ENCODE results near the gene WDFY3.
A peak's percentile ranks its signal among the peaks of the same experiment; 100 is the strongest.
"Not testable (repeated sequence)": the region's sequence is repeated elsewhere in the genome, so short reads cannot be mapped to it uniquely, and the experiment has no call there.

The WDFY3 gene

DNA sequence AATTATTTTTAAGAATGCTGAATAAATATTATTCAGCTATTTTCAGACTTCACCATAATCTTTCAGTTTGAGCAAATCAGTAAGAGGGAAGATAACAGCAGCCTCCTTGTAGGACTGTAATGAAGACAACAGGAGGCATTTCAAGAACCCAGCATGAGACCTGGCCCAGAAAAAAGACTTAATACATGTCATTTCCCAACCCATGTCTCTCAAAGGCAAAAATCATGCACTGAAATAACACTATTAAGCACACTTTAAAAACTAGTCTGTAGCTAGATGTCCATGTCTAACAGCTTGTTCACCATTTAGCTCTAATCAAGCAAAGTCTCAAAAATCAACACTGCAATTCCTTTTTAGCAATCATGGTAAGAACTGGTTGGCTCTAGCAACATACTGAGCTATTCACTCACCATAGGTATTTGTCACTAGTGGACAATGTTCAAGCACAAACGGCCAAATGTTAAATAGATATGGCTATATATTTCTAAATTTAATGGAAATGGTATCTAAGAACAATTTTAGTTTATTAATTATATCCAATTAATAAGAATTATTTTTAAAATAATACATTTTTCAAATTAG, 109.9 kb downstream of the WDFY3 start:
- no peak for DNase-seq

DNA sequence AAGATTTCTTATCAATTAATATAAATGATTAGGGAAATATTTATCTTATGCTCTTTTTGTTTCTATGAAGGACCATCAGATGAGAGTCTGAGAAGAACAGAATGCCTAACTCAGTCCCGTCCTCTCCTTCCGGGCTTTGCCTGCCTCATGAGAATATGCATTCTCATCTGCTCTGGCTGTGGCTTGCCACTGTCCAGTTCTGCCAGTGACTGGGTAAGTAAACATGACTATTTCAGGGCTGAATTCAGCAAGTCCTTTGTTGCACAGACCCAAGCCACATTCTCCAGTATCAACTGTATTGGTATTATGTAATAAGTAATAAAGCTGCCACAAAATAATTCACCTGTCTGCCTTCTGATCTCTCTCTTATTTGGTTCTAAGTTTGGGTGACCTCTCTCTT, 110.7 kb downstream of the WDFY3 start:
- no peak for DNase-seq

DNA sequence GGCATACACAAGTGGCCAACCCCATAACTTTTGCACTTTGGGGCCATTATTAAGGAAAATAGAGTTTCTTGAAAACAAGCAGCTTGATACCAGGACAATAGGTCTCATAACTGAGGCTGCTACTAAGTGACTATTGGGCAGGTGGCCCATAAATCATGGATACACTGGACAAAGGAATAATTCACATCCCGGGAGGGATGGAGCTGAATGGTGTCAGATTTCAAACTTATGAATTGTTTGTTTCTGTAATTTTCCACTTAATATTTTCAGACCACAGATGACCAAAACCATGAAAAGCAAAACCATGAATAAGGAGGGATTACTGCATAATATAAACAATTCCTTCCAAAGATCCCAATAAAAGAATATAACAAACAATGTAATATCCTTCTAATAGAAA, 114.4 kb downstream of the WDFY3 start:
- DNase-seq: no peak

DNA sequence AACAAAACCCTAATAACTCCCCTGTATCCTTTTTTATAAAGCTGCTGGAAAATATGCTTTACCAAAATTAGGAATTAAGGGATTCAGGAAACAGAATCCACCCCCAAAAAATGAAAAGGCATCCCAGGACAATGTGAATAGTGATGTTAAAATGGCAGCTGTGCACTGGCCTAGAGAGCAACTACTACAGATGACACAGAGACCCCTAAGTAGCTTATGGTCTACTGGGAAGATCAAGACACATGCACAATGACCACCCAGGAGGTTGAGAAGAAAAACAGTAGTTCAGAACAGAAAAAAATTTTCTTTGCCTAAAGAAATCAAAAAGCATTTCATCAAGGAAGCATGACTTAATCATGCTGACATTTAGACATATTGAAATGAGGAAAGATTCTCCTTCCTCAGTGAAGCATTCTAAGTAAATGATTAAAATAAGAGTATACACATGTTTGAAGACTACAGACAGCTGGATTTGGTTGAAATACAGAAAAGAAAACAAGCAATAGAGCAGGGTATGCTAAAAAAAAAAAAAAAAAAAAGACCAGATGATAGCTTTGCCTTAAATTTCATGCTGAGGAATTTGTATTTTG, 117.3 kb downstream of the WDFY3 start:
- DNase-seq: peak in 2 of 4 experiments; percentile 36 to 44

DNA sequence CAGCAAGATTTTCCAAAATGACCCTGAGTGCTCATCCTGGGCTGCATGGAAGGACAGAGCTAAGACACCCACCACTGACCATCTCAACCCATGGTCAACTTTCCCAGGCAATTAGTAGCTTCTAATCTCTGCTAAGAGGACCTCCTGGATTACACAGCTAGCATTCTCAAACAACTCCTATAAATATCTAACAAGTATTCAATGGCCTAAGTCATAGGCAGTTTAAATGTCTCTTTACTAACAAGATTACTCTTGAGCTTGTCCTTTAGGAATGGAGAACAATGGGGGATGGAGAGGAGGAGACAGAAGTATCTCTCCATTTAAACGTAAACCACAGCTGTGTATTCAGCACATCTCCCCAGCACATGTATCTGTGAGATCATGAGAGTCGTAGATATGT, 118.1 kb downstream of the WDFY3 start:
- no peak for DNase-seq

DNA sequence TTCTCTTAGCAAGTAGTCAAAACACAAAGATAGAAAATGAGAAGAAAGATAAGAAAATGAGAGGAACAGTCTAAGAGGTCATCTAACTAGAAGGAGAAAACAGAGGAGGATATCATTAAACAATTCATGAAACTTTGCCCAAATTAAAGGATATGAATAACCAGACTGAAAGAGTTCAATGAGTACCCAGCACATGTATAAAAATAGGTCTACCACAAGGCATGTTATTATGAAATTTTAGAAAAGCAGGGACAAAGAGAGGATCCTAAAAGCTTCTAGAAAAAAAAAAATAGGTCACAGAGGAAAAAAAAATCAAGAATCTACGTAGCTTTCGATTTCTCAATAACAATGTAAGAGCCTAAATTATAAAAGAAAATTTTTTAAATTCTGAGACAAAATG, 118.5 kb downstream of the WDFY3 start:
- DNase-seq: no peak

DNA sequence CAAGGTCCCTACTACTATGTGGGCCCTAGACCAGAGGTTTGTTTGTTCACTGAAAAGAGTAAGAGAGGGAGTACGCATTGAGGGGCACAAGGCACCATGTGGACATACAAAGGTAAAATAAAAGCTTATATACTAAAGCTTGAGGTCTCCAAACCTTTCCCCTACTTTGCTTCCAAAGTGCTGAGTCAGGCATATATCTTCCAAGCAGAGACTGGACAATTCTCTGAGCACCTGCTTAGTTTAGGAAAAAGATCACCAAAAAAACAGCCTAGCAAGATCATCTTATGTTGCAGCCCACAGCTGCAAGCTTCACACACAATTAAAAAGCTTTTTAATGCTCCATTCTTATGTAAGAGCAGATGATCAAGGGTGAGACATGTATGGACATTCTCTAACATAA, 119.5 kb downstream of the WDFY3 start:
- DNase-seq: no peak

DNA sequence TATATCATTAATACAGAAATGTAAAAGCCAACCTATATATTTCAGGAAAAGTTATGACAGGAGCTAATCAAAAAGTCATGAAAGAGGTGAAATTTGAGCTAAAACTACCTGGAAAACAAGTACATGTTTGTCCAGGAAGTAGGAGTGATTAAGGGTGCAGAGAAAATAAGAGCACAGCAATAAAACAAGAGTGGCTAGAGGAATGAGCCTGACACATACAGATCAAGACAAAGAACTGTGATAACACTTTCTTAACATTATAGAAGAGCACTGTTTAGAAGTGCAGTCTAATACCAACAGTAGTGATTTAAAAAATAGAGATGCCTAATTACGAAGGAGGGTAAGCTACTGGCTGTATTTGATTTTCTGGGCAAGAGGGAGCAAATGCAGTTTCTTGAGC, 125.1 kb downstream of the WDFY3 start:
- DNase-seq: no peak

DNA sequence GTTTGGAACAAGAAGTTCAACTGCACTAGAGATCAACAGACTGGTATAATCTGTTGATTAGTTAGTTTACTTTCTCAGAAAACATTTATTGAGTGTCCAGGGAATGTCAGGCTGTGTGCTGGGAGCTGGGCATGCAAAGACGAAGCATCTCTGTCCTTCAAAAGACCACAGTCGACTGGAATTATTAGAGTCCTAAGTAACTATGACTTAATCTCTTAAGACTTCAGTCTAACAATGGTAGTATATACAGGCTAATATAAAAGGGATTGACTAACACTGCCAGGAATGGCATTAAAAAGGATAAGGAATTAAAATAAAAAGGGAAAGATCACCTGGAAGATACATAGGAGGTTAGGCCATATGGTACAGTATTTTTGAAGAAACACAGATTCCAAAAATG, 128.7 kb downstream of the WDFY3 start:
- no peak for DNase-seq

DNA sequence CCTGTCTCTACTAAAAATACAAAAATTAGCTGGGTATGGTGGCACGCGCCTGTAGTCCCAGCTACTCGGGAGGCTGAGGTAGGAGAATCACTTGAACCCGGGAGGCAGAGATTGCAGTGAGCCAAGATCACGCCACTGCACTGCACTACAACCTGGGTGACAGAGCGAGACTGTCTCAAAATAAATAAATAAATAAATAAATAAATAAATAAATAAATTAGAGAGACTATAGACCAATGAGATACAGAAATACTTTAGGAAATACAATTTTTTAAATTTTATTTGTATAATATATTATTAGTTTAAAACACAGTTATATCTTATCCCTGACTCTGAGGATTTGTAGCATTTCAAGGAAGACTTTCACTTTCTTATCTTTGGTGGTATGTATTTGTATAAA, 136.9 kb downstream of the WDFY3 start:
- not testable (repeated sequence) for DNase-seq

DNA sequence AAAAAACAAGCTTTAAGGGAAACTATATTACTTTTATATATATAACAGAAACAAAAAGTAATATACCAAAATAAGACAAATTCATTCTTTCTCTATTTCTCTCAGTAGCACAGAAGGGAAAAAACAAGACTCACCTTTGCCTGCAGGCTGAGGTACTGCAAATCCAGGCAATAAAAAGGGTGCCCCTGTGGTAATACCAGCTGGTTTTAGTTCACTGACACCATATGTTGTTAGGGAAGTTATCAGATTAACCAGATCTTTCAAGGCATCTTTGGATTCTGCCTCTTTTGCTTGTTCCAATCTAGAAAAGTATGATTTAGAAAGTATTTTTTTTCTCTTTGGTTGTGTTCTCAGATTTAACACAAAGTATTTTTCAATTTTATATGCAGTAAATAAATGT, 139.8 kb downstream of the WDFY3 start:
- DNase-seq: no peak

DNA sequence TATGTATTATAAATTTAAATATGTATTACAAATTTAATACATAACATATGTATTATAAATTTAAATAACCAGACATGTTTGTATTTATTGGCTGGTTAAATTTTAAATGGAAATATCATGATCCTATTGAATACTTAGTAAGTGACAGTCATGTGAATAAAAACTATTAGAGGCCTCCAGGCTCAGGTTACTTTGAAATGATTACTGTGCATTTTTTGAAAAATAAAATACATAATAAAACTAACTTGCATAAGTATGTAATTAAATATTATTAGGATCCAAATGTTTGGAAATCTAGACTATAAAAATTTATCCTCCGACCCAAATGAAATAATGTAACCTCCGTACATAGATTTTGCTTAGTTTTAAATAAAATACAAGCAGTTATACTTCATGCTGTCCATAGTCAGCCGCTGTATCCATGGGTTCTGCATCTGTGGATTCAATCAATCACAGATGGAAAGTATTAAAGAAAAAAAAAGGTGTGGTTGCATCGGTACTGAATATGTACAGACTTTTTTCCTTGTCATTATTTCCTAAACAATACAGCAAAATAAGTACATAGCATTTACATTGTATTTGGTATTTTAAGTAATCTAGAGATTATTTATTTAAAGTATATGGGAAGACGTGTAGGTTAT, 140.7 kb downstream of the WDFY3 start:
- DNase-seq: no peak

DNA sequence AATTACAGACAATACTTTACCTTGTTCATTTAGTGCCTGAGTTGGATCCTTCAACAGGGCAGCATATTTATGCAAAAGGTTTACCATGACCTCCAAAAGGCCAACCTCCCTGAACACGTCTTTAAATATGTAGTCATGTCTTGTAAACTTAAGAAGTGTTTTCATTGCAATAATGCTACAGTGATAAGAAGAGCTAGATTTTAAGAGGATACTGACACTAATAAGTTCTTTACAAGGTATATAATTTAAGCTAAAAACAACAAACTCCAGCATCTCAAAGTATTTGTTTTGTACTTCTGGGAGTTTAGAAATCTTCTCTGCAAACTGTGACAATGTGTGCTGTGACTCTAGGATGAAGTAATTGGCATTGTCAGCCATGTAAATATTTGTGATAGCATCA, 145.4 kb downstream of the WDFY3 start:
- DNase-seq: no peak

DNA sequence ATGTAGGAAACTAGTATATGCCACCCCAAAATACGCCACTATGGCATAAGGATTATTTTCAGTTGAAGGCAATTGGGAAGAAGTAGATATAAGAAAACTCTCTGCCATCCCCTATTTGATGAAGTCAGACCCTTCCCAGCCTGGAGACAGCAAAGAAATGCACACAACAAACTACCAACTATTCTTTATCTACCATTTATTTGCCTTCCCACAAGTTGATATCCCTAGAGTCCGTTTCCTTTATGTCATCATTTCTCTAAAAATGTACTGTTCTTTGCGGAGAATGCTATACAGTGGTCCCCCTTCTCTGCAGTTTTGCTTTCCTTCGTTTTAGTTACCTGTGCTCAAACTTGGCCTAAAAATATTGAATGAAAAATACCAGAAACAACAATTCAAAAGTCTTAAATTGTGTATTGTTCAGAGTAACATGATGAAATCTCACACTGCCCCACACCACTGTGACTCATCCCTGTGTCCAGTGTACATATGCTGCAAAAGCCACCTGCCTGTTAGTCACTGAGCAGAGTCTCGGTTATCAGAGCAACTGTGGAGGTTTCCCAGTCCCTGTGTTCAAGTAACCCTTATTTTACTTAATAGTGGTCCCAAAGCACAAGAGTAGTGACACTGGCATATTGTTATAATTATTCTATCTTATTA, 152.3 kb downstream of the WDFY3 start:
- DNase-seq: peak; percentile 67 to 84 (median 80)

DNA sequence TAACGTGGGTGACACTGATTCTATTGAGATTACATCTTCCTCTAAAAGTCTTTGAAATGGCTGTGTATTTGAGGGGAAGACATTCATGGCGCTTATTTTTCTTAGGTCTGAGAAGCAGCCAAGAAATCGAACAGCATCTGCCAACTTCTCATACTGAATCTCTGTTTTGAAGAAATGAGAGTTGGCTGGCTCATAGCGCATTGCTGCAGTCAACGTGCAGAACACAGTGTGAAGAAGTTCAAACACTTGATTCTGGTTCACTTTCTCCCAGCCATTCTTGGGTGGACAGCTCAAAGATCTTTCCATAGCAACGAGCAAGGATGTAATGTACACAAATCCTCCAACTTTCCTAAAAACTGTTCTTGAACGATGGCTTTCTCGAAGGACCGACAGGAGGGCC, 156.5 kb downstream of the WDFY3 start:
- DNase-seq: no peak

DNA sequence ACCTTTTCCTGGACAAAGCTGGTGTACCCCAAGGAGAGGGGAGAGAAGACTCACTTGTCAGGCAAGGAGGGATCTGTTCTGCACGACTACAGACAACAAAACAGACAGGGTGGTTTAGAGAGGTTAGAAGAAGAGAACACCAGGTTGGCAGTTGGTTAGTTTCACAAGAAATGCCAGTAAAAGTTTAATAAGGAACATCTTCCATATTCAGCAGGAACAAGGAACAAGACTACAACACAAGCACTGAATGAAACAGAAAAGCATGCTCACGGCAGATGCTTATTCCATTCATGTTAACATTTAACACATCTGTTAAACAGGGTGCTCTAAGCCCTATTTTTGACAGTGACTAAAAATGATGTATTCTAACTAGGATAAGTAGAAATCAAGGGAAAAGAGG, 158.2 kb downstream of the WDFY3 start:
- no peak for DNase-seq

DNA sequence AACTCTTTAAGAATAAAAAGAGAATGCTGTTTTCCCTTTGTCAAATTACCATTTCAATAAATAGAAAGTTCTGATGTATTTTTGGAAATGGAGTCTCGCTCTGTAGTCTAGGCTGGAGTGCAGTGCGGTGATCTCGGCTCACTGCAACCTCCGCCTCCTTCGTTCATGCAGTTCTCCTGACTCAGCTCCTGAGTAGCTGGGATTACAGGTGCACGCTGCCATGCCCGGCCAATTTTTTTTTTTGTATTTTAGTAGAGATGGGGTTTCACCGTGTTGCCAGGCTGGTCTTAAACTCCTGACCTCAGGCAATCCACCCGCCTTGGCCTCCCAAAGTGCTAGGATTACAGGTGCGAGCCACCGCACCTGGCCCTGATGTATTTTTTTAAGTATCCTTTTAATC, 159.9 kb downstream of the WDFY3 start:
- not testable (repeated sequence) for DNase-seq

DNA sequence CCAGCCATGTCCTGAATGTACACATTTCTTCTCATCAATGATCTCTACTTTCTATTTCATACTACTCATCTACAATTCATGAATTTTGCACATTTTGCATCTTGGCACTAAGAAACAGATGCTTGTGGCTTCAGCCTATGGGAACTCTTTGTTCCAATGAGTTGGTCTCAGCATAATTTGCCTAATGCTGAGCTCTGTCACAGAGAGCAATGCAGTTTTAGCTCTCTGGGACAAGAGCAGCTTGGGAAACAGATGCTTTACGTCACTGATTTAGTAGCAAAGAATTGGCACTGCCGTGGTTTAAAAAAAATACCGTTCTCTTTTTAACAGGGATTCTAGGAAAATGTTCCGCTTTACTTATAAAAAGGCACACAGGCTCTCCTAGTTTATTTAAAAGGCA, 162.4 kb downstream of the WDFY3 start:
- DNase-seq: no peak

DNA sequence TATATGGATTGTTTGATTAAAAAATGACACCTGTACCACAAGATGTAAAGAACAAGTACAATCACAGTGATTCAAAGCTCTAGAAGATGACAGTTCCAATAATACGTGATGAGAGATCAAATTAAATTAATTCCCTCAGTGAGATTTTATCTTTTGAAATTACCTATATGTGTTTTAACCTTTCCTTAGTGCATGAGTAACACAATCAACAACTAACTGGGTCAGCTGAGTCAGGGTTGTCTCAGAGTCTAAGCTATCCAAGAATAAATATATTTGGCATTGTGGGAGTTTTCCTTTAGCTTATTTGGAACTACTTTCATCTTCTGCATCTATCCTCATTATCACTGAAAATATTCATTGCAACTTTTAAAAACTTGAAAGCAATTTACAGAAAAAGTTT, 162.8 kb downstream of the WDFY3 start:
- no peak for DNase-seq

DNA sequence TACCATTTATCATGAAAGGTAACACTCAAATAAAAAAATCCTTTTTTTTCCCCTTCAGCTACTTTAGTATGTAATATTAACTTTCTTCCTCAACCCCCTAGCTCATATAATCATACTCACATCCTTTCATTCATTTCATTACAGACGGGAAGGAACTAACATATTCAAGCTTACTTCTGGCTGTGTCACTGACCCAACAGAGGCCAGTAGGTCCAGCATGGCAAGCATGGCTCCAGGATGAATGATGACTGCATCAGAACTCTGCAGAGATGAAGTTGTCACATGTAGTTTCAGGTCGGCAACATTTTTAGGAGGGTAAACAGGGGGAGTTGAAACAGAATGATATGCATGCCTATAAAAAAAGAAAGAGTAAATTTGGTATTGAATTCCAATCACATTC, 163.4 kb downstream of the WDFY3 start:
- DNase-seq: no peak

DNA sequence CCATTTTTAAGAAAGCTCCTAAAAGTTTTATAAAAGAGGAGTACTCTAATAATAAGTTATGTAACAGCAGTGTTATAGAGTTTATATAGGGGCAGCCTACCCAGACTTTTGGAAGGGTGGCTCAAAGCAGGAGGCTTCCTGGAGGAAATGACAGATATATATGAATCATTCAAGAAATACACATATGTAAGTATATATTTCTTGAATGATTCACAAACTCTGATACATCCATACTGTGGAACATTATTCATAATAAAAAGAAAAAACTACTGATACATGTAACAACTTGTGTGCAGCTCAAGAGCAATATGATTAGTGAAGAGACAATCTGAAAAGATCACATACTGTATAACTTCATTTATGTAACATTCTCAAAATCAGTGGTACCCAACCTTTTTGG, 166.2 kb downstream of the WDFY3 start:
- no peak for DNase-seq

DNA sequence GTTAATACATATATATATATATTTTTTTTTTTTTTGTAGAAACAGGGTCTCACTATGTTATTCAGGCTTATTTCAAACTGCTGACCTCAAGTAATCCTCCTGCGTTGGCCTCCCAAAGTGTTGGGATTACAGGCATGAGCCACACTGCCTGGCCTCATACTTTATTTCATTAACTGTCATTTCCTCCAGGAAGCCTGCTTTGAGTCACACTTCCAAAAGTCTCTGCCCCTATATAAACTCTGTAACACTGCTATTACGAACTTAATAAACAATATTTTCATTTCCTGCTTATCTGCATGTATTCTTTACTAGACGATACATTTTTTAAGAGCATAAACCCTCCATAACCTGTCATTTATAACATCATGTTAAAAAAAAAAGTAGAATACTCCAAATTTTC, 167.2 kb downstream of the WDFY3 start:
- DNase-seq: no peak

DNA sequence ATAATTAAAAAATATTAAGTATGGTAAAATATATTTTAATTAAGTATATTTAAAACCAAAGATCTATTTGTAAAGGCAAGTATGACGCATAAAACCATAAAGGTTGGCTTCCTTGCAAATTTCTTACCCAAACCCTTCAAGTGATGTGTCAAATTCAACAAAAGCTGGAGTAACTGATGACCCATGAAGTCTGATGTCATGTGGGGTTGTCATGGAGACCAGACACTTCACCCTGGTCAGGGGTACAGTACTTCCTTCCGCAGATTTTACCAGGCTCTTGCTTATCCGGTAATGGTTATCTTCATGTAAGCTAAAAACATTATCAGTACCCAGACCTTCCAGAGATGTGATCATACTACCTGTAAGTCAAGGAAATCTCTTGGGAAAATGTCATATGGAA, 170.1 kb downstream of the WDFY3 start:
- DNase-seq: peak in 1 of 4 experiments; percentile 1

All from suppressor macrophage (primary cell).